Nephron (organoid): ENCODE results near the gene SNX30.

Experiments used
- H3K27ac Mint-ChIP-seq, 3 experiments: 2 replicates each; pipeline ENCODE4 v1.8.0; 2020; ENCODE audit warnings: mixed read lengths in 3 of 3, mild to moderate bottlenecking in 2 of 3, moderate library complexity in 1 of 3
- H3K27me3 Mint-ChIP-seq: 2 replicates; pipeline ENCODE4 v1.8.0; 2021; ENCODE audit warnings: low read depth, mild to moderate bottlenecking, moderate library complexity, mixed read lengths
- H3K36me3 Mint-ChIP-seq: 2 replicates; pipeline ENCODE4 v1.8.0; 2020; ENCODE audit warnings: low read depth, mixed read lengths
- H3K4me1 Mint-ChIP-seq: 2 replicates; pipeline ENCODE4 v1.8.0; 2020; ENCODE audit warnings: mixed read lengths
- H3K4me3 Mint-ChIP-seq, 3 experiments: 2 replicates each; pipeline ENCODE4 v1.8.0; 2020; ENCODE audit warnings: mild to moderate bottlenecking in 3 of 3, mixed read lengths in 3 of 3, moderate library complexity in 2 of 3
- H3K9me3 Mint-ChIP-seq: 2 replicates; pipeline ENCODE4 v1.8.0; 2020; ENCODE audit warnings: mixed read lengths
- CTCF ChIP-seq, 3 experiments: fragments of 200-600 bp; sonication (generic); IDR thresholded peaks; one replicate each; pipeline ENCODE4 v1.5.0; 2021; ENCODE audit warnings: antibody characterized with exemption in 3 of 3; ENCODE audit not compliant: unreplicated experiment in 3 of 3

Gene SNX30

GRCh38 chr9:112890106-112891081 lies 139.8 kb downstream of the SNX30 start, which contains the start of gene SLC46A2:
TSS of gene SLC46A2 (minus strand) at chr9:112890876. CDS start at chr9:112890681, 195 bp downstream.
- Mint-ChIP-seq H3K4me3 (peak within 1 kb of the TSS; percentile 73 to 76 (median 74)), H3K27ac (no peak within 1 kb of the TSS), H3K27me3 (peaks cover 43% of the 10 kb centered on the region), H3K4me1 (no peaks in the 10 kb centered on the region), H3K36me3 (no peaks in the 10 kb centered on the region), H3K9me3 (no peaks in the 10 kb centered on the region)
- TF ChIP-seq CTCF (IDR thresholded peaks at IDR 0.05; ENCODE audit: unreplicated experiment in 3 of 3) = no peak

DNA sequence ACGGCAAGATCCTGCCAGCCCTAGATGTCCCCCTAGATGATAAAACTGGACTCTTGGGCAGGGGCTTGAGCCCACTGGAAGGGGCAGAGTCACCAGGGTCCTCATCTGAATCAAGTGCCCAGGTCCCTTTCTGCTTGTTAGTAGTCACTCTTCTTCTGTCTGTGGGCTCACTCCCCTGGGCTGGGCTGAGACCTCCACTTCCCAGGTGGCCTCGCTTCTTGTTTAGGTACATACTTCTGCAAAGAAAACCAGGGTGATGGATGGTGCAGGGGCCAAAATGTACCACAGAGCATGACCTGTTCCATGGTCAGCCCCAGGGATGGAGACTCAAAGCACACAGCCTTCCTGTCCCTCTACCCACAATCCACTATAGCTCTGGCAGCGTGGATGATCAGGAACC lies 141.0 kb downstream of the SNX30 start:
- H3K27me3 Mint-ChIP-seq = peaks cover 54% of the 10 kb centered on the region
- H3K36me3 Mint-ChIP-seq = no peaks in the 10 kb centered on the region
- TF ChIP-seq CTCF (IDR thresholded peaks at IDR 0.05; ENCODE audit: unreplicated experiment in 3 of 3) = no peak
- H3K4me1 Mint-ChIP-seq = no peaks in the 10 kb centered on the region
- peak overlapping the region in 2 of 3 experiments; percentile 56 to 63 for H3K4me3 Mint-ChIP-seq
- H3K27ac Mint-ChIP-seq = no peak overlapping the region
- no peaks in the 10 kb centered on the region for H3K9me3 Mint-ChIP-seq

GRCh38 chr9:112892981-112893380 lies 142.4 kb downstream of the SNX30 start:
- no peak for TF ChIP-seq CTCF (IDR thresholded peaks at IDR 0.05; ENCODE audit: unreplicated experiment in 3 of 3)
- H3K4me3 Mint-ChIP-seq = no peak overlapping the region
- no peak overlapping the region for H3K27ac Mint-ChIP-seq
- H3K9me3 Mint-ChIP-seq = no peaks in the 10 kb centered on the region
- H3K4me1 Mint-ChIP-seq = no peaks in the 10 kb centered on the region
- no peaks in the 10 kb centered on the region for H3K36me3 Mint-ChIP-seq
- H3K27me3 Mint-ChIP-seq = peaks cover 54% of the 10 kb centered on the region

- Mint-ChIP-seq H3K4me3 (no peak overlapping the region), H3K4me1 (no peaks in the 10 kb centered on the region), H3K9me3 (no peaks in the 10 kb centered on the region), H3K27me3 (peaks cover 59% of the 10 kb centered on the region), H3K36me3 (no peaks in the 10 kb centered on the region), H3K27ac (no peak overlapping the region)
- TF ChIP-seq CTCF (IDR thresholded peaks at IDR 0.05; ENCODE audit: unreplicated experiment in 3 of 3) = no peak
Observed at GRCh38 chr9:112894041-112894440, 143.5 kb downstream of the SNX30 start.

DNA sequence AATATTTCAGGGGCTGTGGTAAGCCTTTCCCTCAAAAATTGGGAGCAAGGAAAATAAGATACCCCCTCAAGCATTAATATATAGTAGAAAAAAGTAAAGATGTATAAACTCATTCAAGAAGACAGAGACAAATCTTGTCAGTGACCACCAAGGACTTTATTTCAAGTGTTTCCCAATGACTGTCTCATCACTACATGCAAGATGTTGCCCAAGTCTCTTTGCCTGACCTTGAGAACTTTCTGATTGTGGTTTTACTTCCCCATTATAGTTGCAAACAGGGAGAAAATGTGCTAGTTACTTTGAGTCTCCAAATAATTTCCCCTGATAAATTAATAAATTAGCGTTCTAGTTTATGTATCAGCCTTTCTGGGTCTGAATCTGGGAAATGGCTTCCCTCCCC lies 144.1 kb downstream of the SNX30 start:
- no peaks in the 10 kb centered on the region for H3K4me1 Mint-ChIP-seq
- no peak overlapping the region for H3K4me3 Mint-ChIP-seq
- no peak for TF ChIP-seq CTCF (IDR thresholded peaks at IDR 0.05; ENCODE audit: unreplicated experiment in 3 of 3)
- H3K27ac Mint-ChIP-seq = no peak overlapping the region
- peaks cover 55% of the 10 kb centered on the region for H3K27me3 Mint-ChIP-seq
- H3K9me3 Mint-ChIP-seq = no peaks in the 10 kb centered on the region
- H3K36me3 Mint-ChIP-seq = no peaks in the 10 kb centered on the region
